OCI-LY7 (cell line): ENCODE results near the gene OOSP4A.

ENCODE experiments used
- CTCF ChIP-seq: fragments of 200-600 bp; sonication (generic); conservative IDR thresholded peaks from 2 replicates; pipeline ENCODE4 v1.5.1; 2014; ENCODE audit warnings: mild to moderate bottlenecking, antibody characterized with exemption, low read length, moderate library complexity, mixed read lengths
- EZH2phosphoT487 ChIP-seq: fragments of 200-600 bp; sonication (generic); IDR thresholded peaks from 2 replicates; pipeline ENCODE4 v1.6.1; 2018; ENCODE audit warnings: low read depth, borderline replicate concordance, mild to moderate bottlenecking, mixed run types, antibody characterized with exemption, low read length, moderate library complexity, mixed read lengths

- TF ChIP-seq CTCF, result no peak
- TF ChIP-seq EZH2phosphoT487, result no peak
Measured at GRCh38 chr11:59968395-59968783, 4.6 kb downstream of the OOSP4A start.
